CD4-positive, alpha-beta memory T cell (primary cell): ENCODE results near the gene PIGZ. TPM values are rescaled to one million over a fixed set of nuclear protein-coding genes. Genes with fewer than 3 reads are reported as not detected.

Experiments
- CTCF ChIA-PET: fragments of 350-600 bp; sonication (Branson Sonifier 250); formaldehyde crosslinking; loops from one replicate; lab custom pipeline; 2021; ENCODE audit warnings: inconsistent platforms; ENCODE audit not compliant: partially characterized antibody; lab: Charles Lee
- POLR2A ChIA-PET: fragments of 350-600 bp; sonication (Branson Sonifier 250); formaldehyde crosslinking; loops from one replicate; lab custom pipeline; 2021; ENCODE audit not compliant: partially characterized antibody; lab: Charles Lee
- DNase-seq, 5 donors: peaks; one replicate each; pipeline versions ENCODE4 v3.0.0 to v3.0.0-alpha.2; 2020 to 2022; ENCODE audit warnings: mixed read lengths in 1 of 5
- H3K27ac ChIP-seq: one replicate; pipeline ENCODE4 v1.7.0; 2013; ENCODE audit warnings: low read depth, low read length
- H3K27me3 ChIP-seq: 2 replicates; pipeline ENCODE4 v1.7.0; 2013; ENCODE audit warnings: mild to moderate bottlenecking, low read length, moderate library complexity; ENCODE audit not compliant: insufficient read depth
- H3K36me3 ChIP-seq: 2 replicates; pipeline ENCODE4 v1.7.0; 2013; ENCODE audit warnings: mild to moderate bottlenecking, low read length, moderate library complexity; ENCODE audit not compliant: insufficient read depth
- H3K4me1 ChIP-seq: 2 replicates; pipeline ENCODE4 v1.7.0; 2013; ENCODE audit warnings: mild to moderate bottlenecking, low read length, moderate library complexity; ENCODE audit not compliant: insufficient read depth
- H3K4me3 ChIP-seq, 2 donors: one replicate each; pipeline ENCODE4 v1.7.0; 2013; ENCODE audit warnings: low read length in 2 of 2, mild to moderate bottlenecking in 1 of 2
- H3K9me3 ChIP-seq, 2 donors: one replicate each; pipeline ENCODE4 v1.7.0; 2013; ENCODE audit warnings: low read length in 2 of 2, control low read depth in 1 of 2; ENCODE audit not compliant: control insufficient read depth in 1 of 2
- H3K27ac Mint-ChIP-seq, 7 donors: one replicate each; pipeline ENCODE4 v1.8.0; 2020 to 2021; ENCODE audit warnings: mixed read lengths in 7 of 7, mild to moderate bottlenecking in 6 of 7, inconsistent platforms in 3 of 7, moderate library complexity in 3 of 7
- H3K27me3 Mint-ChIP-seq, 2 donors: one replicate each; pipeline ENCODE4 v1.8.0; 2020 to 2021; ENCODE audit warnings: mixed read lengths in 2 of 2
- H3K36me3 Mint-ChIP-seq, 2 donors: one replicate each; pipeline ENCODE4 v1.8.0; 2020 to 2021; ENCODE audit warnings: mixed read lengths in 2 of 2, inconsistent platforms in 1 of 2, mild to moderate bottlenecking in 1 of 2
- H3K4me1 Mint-ChIP-seq, 4 donors: one replicate each; pipeline ENCODE4 v1.8.0; 2020 to 2021; ENCODE audit warnings: mixed read lengths in 4 of 4, mild to moderate bottlenecking in 1 of 4
- H3K4me3 Mint-ChIP-seq, 8 donors: one replicate each; pipeline ENCODE4 v1.8.0; 2020 to 2021; ENCODE audit warnings: mixed read lengths in 8 of 8, mild to moderate bottlenecking in 7 of 8, moderate library complexity in 6 of 8, inconsistent platforms in 3 of 8
- H3K9me3 Mint-ChIP-seq, 8 donors: one replicate each; pipeline ENCODE4 v1.8.0; 2020 to 2021; ENCODE audit warnings: mixed read lengths in 8 of 8, mild to moderate bottlenecking in 5 of 8, inconsistent platforms in 3 of 8, moderate library complexity in 1 of 8
- intact Hi-C: fragments of 100-400 bp; cut with micrococcal nuclease; formaldehyde crosslinking; loops from one replicate; pipeline ENCODE4 v1.15.1; 2023
- polyA plus RNA-seq, 2 donors: library from polyadenylated mRNA; unstranded; fragments of 300-500 nt; fragmentation: Illumina TruSeq; gene quantifications; one replicate each; pipeline ENCODE4 v1.2.3, GENCODE V29; 2021
- total RNA-seq, 2 experiments: library from RNA; stranded (reverse); gene quantifications; one replicate each; pipeline ENCODE4 v1.2.3, GENCODE V29; 2021

PIGZ gene
- total RNA-seq (1 to 10 TPM in 1 of 2 experiments, under 1 TPM in 1; 0.33 to 1.2 TPM), polyA plus RNA-seq (under 1 TPM; 0.42 to 0.70 TPM)

- H3K27me3 ChIP-seq: no peaks in the 10 kb centered on the region
- Mint-ChIP-seq H3K27me3 (no peaks in the 10 kb centered on the region), H3K27ac (peak within 1 kb of the TSS in 2 of 7 donors; percentile 40 to 70), H3K36me3 (no peaks in the 10 kb centered on the region), H3K4me1 (peaks cover 0 to 16% (median 4%) of the 10 kb centered on the region in 4 donors), H3K9me3 (no peaks in the 10 kb centered on the region), H3K4me3 (peak within 1 kb of the TSS; percentile 70 to 86 (median 82))
- peak in 4 of 5 donors; percentile 26 to 38 (median 34) for DNase-seq
- H3K4me3 ChIP-seq: peak within 1 kb of the TSS in 1 of 2 donors; percentile 64
- no peaks in the 10 kb centered on the region for H3K9me3 ChIP-seq
- no peaks in the 10 kb centered on the region for H3K36me3 ChIP-seq
- CTCF ChIA-PET: interaction anchor here (1.3 to 1.6 kb wide), 2 partner anchors 16 to 45 kb away, joined by 3 read pairs; no protein-coding TSS in a partner anchor
- intact Hi-C loops: loop anchor here (1.0 to 2.0 kb wide), 4 partner anchors 26 to 432 kb away; partner anchors contain the start of gene NCBP2
- POLR2A ChIA-PET: interaction anchor here (2.9 kb wide), 1 partner anchor 26 kb away, joined by 12 read pairs; the partner anchor contains the start of gene NCBP2
- H3K4me1 ChIP-seq: peaks cover 8% of the 10 kb centered on the region
- H3K27ac ChIP-seq: peak within 1 kb of the TSS; percentile 4
These were observed at the start of gene PIGZ for GRCh38 chr3:196968233-196969133. Gene PIGZ, minus strand, starts transcription at chr3:196968833. Its CDS starts 16,802 bp downstream, at chr3:196952031.

GRCh38 chr3:197017003-197017402, 48.4 kb upstream of the PIGZ start:
- H3K27me3 Mint-ChIP-seq: no peaks in the 10 kb centered on the region
- H3K4me1 Mint-ChIP-seq: no peaks in the 10 kb centered on the region
- Histone ChIP-seq H3K4me3 (no peak overlapping the region), H3K36me3 (no peaks in the 10 kb centered on the region), H3K4me1 (no peaks in the 10 kb centered on the region), H3K27ac (no peak overlapping the region), H3K9me3 (no peaks in the 10 kb centered on the region), H3K27me3 (no peaks in the 10 kb centered on the region)
- no peak overlapping the region for H3K4me3 Mint-ChIP-seq
- H3K9me3 Mint-ChIP-seq: no peaks in the 10 kb centered on the region
- intact Hi-C loops: no loop called here
- POLR2A ChIA-PET: no interaction called here
- no peak for DNase-seq
- CTCF ChIA-PET: interaction anchor here (0.9 kb wide), 1 partner anchor 14 kb away, joined by 3 read pairs; no protein-coding TSS in a partner anchor
- no peak overlapping the region for H3K27ac Mint-ChIP-seq
- no peaks in the 10 kb centered on the region for H3K36me3 Mint-ChIP-seq

GRCh38 chr3:197015790-197016736, 47.4 kb upstream of the PIGZ start:
- POLR2A ChIA-PET: no interaction called here
- Mint-ChIP-seq H3K27me3 (no peaks in the 10 kb centered on the region), H3K4me3 (no peak overlapping the region), H3K9me3 (no peaks in the 10 kb centered on the region), H3K4me1 (no peaks in the 10 kb centered on the region), H3K36me3 (no peaks in the 10 kb centered on the region), H3K27ac (no peak overlapping the region)
- CTCF ChIA-PET: no interaction called here
- no peaks in the 10 kb centered on the region for H3K9me3 ChIP-seq
- DNase-seq: no peak
- no peak overlapping the region for H3K4me3 ChIP-seq
- no peaks in the 10 kb centered on the region for H3K36me3 ChIP-seq
- intact Hi-C loops: no loop called here
- no peaks in the 10 kb centered on the region for H3K4me1 ChIP-seq
- no peak overlapping the region for H3K27ac ChIP-seq
- no peaks in the 10 kb centered on the region for H3K27me3 ChIP-seq

- no peaks in the 10 kb centered on the region for H3K9me3 Mint-ChIP-seq
- POLR2A ChIA-PET: no interaction called here
- no peaks in the 10 kb centered on the region for H3K4me1 Mint-ChIP-seq
- no peak overlapping the region for H3K27ac Mint-ChIP-seq
- CTCF ChIA-PET: no interaction called here
- Histone ChIP-seq H3K4me3 (no peak overlapping the region), H3K9me3 (no peaks in the 10 kb centered on the region), H3K27me3 (no peaks in the 10 kb centered on the region), H3K36me3 (no peaks in the 10 kb centered on the region), H3K27ac (no peak overlapping the region), H3K4me1 (no peaks in the 10 kb centered on the region)
- no peaks in the 10 kb centered on the region for H3K36me3 Mint-ChIP-seq
- H3K4me3 Mint-ChIP-seq: no peak overlapping the region
- intact Hi-C loops: no loop called here
- H3K27me3 Mint-ChIP-seq: no peaks in the 10 kb centered on the region
- DNase-seq: no peak
These were observed 46.4 kb upstream of the PIGZ start for GRCh38 chr3:197014942-197015575.

GRCh38 chr3:197014024-197014423, 45.4 kb upstream of the PIGZ start:
- Histone ChIP-seq H3K9me3 (no peaks in the 10 kb centered on the region), H3K4me3 (no peak overlapping the region), H3K36me3 (no peaks in the 10 kb centered on the region), H3K27me3 (no peaks in the 10 kb centered on the region), H3K27ac (no peak overlapping the region), H3K4me1 (no peaks in the 10 kb centered on the region)
- Mint-ChIP-seq H3K9me3 (no peaks in the 10 kb centered on the region), H3K27me3 (no peaks in the 10 kb centered on the region), H3K36me3 (no peaks in the 10 kb centered on the region), H3K4me3 (no peak overlapping the region), H3K27ac (no peak overlapping the region), H3K4me1 (no peaks in the 10 kb centered on the region)
- ChIA-PET CTCF (no interaction called here), POLR2A (no interaction called here)
- intact Hi-C loops: no loop called here
- DNase-seq: no peak

GRCh38 chr3:197012540-197012883, 43.9 kb upstream of the PIGZ start:
- no peak overlapping the region for H3K4me3 ChIP-seq
- H3K27ac ChIP-seq: no peak overlapping the region
- DNase-seq: no peak
- Mint-ChIP-seq H3K27me3 (no peaks in the 10 kb centered on the region), H3K4me1 (no peaks in the 10 kb centered on the region), H3K27ac (no peak overlapping the region), H3K9me3 (no peaks in the 10 kb centered on the region), H3K36me3 (no peaks in the 10 kb centered on the region), H3K4me3 (no peak overlapping the region)
- intact Hi-C loops: no loop called here
- POLR2A ChIA-PET: no interaction called here
- CTCF ChIA-PET: interaction anchor here (0.8 kb wide), 1 partner anchor 18 kb away, joined by 3 read pairs; no protein-coding TSS in a partner anchor
- no peaks in the 10 kb centered on the region for H3K9me3 ChIP-seq
- no peaks in the 10 kb centered on the region for H3K27me3 ChIP-seq
- no peaks in the 10 kb centered on the region for H3K36me3 ChIP-seq
- no peaks in the 10 kb centered on the region for H3K4me1 ChIP-seq
